Liver (tissue), 9 donors: ENCODE results near the gene CRHR1. TPM values are rescaled to one million over a fixed set of nuclear protein-coding genes. Genes with fewer than 3 reads are reported as not detected.

Source experiments
- DNase-seq: peaks from one replicate; pipeline ENCODE4 v3.0.0-alpha.2; 2017; ENCODE audit warnings: low spot score
- H3K27ac ChIP-seq, 2 donors: one replicate each; pipeline ENCODE4 v1.7.0; 2013; ENCODE audit warnings: inconsistent platforms in 2 of 2, low read length in 2 of 2, control low read depth in 1 of 2, low read depth in 1 of 2, mild to moderate bottlenecking in 1 of 2
- H3K27me3 ChIP-seq, 4 donors: one replicate each; pipeline versions ENCODE4 v1.6.1 to v1.7.0; 2013; ENCODE audit warnings: low read length in 3 of 4, inconsistent platforms in 1 of 4, mild to moderate bottlenecking in 1 of 4, moderate library complexity in 1 of 4; ENCODE audit not compliant: control insufficient read depth in 4 of 4, insufficient read depth in 4 of 4
- H3K36me3 ChIP-seq, 4 donors: one replicate each; pipeline versions ENCODE4 v1.6.1 to v1.7.0; 2013; ENCODE audit warnings: low read length in 3 of 4, mild to moderate bottlenecking in 3 of 4, low read depth in 1 of 4, moderate library complexity in 1 of 4; ENCODE audit not compliant: control insufficient read depth in 4 of 4, insufficient read depth in 3 of 4
- H3K4me1 ChIP-seq, 4 donors: one replicate each; pipeline versions ENCODE4 v1.6.1 to v1.7.0; 2013; ENCODE audit warnings: low read length in 3 of 4, mild to moderate bottlenecking in 3 of 4, moderate library complexity in 1 of 4; ENCODE audit not compliant: control insufficient read depth in 4 of 4, insufficient read depth in 4 of 4
- H3K4me3 ChIP-seq, 3 donors: one replicate each; pipeline versions ENCODE4 v1.6.1 to v1.7.0; 2013; ENCODE audit warnings: low read length in 3 of 3, control low read depth in 1 of 3, low read depth in 1 of 3, mild to moderate bottlenecking in 1 of 3
- H3K9ac ChIP-seq, 2 donors: one replicate each; pipeline ENCODE4 v1.7.0; 2013; ENCODE audit warnings: low read length in 2 of 2, mild to moderate bottlenecking in 2 of 2, moderate library complexity in 2 of 2, control low read depth in 1 of 2, low read depth in 1 of 2
- H3K9me3 ChIP-seq, 4 donors: one replicate each; pipeline versions ENCODE4 v1.6.1 to v1.7.0; 2013; ENCODE audit warnings: low read length in 3 of 4; ENCODE audit not compliant: control insufficient read depth in 4 of 4
- EGR1 ChIP-seq, 2 donors: IDR thresholded peaks; 2 replicates each; pipeline ENCODE4 v1.6.1; 2016 to 2018; ENCODE audit warnings: antibody characterized with exemption in 2 of 2, low read depth in 2 of 2
- FOXA1 ChIP-seq: IDR thresholded peaks from 2 replicates; pipeline ENCODE4 v1.6.1; 2016; ENCODE audit warnings: antibody characterized with exemption
- FOXA2 ChIP-seq: IDR thresholded peaks from 2 replicates; pipeline ENCODE4 v1.6.1; 2016; ENCODE audit warnings: antibody characterized with exemption
- GABPA ChIP-seq, 2 donors: IDR thresholded peaks in 1 of 2; conservative IDR thresholded peaks in 1 of 2; 2 replicates each; pipeline ENCODE4 v1.6.1; 2016; ENCODE audit warnings: antibody characterized with exemption in 2 of 2, mild to moderate bottlenecking in 1 of 2, moderate library complexity in 1 of 2
- HNF4A ChIP-seq, 2 donors: conservative IDR thresholded peaks; 2 replicates each; pipeline ENCODE4 v1.6.1; 2016; ENCODE audit warnings: antibody characterized with exemption in 2 of 2, mild to moderate bottlenecking in 2 of 2
- HNF4G ChIP-seq: IDR thresholded peaks from 2 replicates; pipeline ENCODE4 v1.6.1; 2016; ENCODE audit warnings: antibody characterized with exemption
- JUND ChIP-seq, 2 donors: IDR thresholded peaks; 2 replicates each; pipeline ENCODE4 v1.6.1; 2016; ENCODE audit warnings: antibody characterized with exemption in 2 of 2
- NR2F2 ChIP-seq: IDR thresholded peaks from 2 replicates; pipeline ENCODE4 v1.6.1; 2016; ENCODE audit warnings: antibody characterized with exemption
- RAD21 ChIP-seq, 2 donors: IDR thresholded peaks; 2 replicates each; pipeline ENCODE4 v1.6.1; 2016; ENCODE audit warnings: antibody characterized with exemption in 2 of 2, mild to moderate bottlenecking in 2 of 2
- RXRA ChIP-seq, 2 donors: IDR thresholded peaks; 2 replicates each; pipeline ENCODE4 v1.6.1; 2017 to 2018; ENCODE audit warnings: antibody characterized with exemption in 2 of 2, mild to moderate bottlenecking in 1 of 2
- SP1 ChIP-seq: IDR thresholded peaks from 2 replicates; pipeline ENCODE4 v1.6.1; 2018; ENCODE audit warnings: antibody characterized with exemption, mild to moderate bottlenecking
- TAF1 ChIP-seq: conservative IDR thresholded peaks from 2 replicates; pipeline ENCODE4 v1.6.1; 2016; ENCODE audit warnings: antibody characterized with exemption, mild to moderate bottlenecking
- YY1 ChIP-seq: IDR thresholded peaks from 2 replicates; pipeline ENCODE4 v1.6.1; 2016; ENCODE audit warnings: antibody characterized with exemption, mild to moderate bottlenecking
- WGBS: extraction: QIAGEN DNeasy Blood & Tissue Kit; methylation state at CpG from one replicate; pipeline ENCODE4 v1.1.7; 2013; 5-methylcytosine and 5-hydroxymethylcytosine counted together
- polyA plus RNA-seq, 2 donors: library from polyadenylated mRNA; stranded (reverse) in 1 of 2; unstranded in 1 of 2; fragments of 200-250 nt in 1 of 2; fragments of >200 nt in 1 of 2; fragmentation: Nextera tagmentation in 1 of 2; extraction: Ambion mirVana in 1 of 2; gene quantifications; one replicate each; pipeline versions ENCODE4 v1.2.1 to v1.2.3, GENCODE V29; 2013 to 2015
- total RNA-seq, 2 donors: library from RNA; depleted of rRNA; stranded (reverse); fragments of >200 nt; gene quantifications; one replicate each; pipeline ENCODE4 v1.2.3, GENCODE V29; 2014
- TF ChIP-seq, protein P1 (sequence below): IDR thresholded peaks from 2 replicates; pipeline ENCODE4 v1.6.1; 2016; ENCODE audit warnings: antibody characterized with exemption
- TF ChIP-seq, protein P2 (sequence below): IDR thresholded peaks from 2 replicates; pipeline ENCODE4 v1.6.1; 2016; ENCODE audit warnings: antibody characterized with exemption, mild to moderate bottlenecking
- TF ChIP-seq, protein P3 (sequence below): fragments of 150-350 bp; IDR thresholded peaks from 2 replicates; pipeline ENCODE4 v1.5.1; 2017; ENCODE audit warnings: improper control_type of control experiment, low read depth, low read length; ENCODE audit not compliant: missing input control
- TF ChIP-seq, protein P4 (sequence below): IDR thresholded peaks from 2 replicates; pipeline ENCODE4 v1.6.1; 2016; ENCODE audit warnings: antibody characterized with exemption
- TF ChIP-seq, protein P5 (sequence below): IDR thresholded peaks from 2 replicates; pipeline ENCODE4 v1.6.1; 2016; ENCODE audit warnings: antibody characterized with exemption
- donor health status: healthy.
- donor health status: healthy.
- donor health status: healthy.
- donor health status: healthy.
- donor health status: healthy.

The CRHR1 gene
- total and polyA plus RNA-seq, 4 donors, result not detected

DNA sequence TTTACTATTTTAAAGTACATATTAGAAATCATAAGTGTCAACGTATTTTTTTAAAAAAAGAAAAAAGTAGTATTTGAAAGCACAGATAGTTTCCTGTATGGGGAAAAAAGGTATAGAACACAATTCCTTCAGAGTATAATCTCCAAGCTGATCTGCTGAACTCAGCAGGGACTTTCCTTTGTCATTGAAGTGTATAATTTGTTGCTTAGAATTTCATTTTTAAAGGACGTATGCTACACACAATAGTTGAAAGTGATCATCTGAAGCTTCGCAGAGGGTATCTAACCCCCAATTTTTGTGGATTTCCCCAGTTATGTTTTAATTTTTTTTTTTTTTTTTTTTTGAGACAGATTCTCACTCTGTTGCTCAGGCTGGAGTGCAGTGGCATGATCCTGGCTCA, 90.0 kb downstream of the CRHR1 start:
- TF ChIP-seq GABPA (IDR thresholded peaks at IDR 0.05 in 1 of 2, conservative IDR thresholded peaks at IDR 0.05 in 1 of 2), result no peak
- TF ChIP-seq FOXA1, result no peak
- TF ChIP-seq, protein P1, sequence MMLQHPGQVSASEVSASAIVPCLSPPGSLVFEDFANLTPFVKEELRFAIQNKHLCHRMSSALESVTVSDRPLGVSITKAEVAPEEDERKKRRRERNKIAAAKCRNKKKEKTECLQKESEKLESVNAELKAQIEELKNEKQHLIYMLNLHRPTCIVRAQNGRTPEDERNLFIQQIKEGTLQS, result no peak
- TF ChIP-seq JUND (IDR thresholded peaks at IDR 0.05), result no peak
- TF ChIP-seq, protein P2, sequence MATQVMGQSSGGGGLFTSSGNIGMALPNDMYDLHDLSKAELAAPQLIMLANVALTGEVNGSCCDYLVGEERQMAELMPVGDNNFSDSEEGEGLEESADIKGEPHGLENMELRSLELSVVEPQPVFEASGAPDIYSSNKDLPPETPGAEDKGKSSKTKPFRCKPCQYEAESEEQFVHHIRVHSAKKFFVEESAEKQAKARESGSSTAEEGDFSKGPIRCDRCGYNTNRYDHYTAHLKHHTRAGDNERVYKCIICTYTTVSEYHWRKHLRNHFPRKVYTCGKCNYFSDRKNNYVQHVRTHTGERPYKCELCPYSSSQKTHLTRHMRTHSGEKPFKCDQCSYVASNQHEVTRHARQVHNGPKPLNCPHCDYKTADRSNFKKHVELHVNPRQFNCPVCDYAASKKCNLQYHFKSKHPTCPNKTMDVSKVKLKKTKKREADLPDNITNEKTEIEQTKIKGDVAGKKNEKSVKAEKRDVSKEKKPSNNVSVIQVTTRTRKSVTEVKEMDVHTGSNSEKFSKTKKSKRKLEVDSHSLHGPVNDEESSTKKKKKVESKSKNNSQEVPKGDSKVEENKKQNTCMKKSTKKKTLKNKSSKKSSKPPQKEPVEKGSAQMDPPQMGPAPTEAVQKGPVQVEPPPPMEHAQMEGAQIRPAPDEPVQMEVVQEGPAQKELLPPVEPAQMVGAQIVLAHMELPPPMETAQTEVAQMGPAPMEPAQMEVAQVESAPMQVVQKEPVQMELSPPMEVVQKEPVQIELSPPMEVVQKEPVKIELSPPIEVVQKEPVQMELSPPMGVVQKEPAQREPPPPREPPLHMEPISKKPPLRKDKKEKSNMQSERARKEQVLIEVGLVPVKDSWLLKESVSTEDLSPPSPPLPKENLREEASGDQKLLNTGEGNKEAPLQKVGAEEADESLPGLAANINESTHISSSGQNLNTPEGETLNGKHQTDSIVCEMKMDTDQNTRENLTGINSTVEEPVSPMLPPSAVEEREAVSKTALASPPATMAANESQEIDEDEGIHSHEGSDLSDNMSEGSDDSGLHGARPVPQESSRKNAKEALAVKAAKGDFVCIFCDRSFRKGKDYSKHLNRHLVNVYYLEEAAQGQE, result no peak
- TF ChIP-seq, protein P3, sequence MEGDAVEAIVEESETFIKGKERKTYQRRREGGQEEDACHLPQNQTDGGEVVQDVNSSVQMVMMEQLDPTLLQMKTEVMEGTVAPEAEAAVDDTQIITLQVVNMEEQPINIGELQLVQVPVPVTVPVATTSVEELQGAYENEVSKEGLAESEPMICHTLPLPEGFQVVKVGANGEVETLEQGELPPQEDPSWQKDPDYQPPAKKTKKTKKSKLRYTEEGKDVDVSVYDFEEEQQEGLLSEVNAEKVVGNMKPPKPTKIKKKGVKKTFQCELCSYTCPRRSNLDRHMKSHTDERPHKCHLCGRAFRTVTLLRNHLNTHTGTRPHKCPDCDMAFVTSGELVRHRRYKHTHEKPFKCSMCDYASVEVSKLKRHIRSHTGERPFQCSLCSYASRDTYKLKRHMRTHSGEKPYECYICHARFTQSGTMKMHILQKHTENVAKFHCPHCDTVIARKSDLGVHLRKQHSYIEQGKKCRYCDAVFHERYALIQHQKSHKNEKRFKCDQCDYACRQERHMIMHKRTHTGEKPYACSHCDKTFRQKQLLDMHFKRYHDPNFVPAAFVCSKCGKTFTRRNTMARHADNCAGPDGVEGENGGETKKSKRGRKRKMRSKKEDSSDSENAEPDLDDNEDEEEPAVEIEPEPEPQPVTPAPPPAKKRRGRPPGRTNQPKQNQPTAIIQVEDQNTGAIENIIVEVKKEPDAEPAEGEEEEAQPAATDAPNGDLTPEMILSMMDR, result no peak
- TF ChIP-seq, protein P4, sequence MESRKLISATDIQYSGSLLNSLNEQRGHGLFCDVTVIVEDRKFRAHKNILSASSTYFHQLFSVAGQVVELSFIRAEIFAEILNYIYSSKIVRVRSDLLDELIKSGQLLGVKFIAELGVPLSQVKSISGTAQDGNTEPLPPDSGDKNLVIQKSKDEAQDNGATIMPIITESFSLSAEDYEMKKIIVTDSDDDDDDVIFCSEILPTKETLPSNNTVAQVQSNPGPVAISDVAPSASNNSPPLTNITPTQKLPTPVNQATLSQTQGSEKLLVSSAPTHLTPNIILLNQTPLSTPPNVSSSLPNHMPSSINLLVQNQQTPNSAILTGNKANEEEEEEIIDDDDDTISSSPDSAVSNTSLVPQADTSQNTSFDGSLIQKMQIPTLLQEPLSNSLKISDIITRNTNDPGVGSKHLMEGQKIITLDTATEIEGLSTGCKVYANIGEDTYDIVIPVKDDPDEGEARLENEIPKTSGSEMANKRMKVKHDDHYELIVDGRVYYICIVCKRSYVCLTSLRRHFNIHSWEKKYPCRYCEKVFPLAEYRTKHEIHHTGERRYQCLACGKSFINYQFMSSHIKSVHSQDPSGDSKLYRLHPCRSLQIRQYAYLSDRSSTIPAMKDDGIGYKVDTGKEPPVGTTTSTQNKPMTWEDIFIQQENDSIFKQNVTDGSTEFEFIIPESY, result no peak
- TF ChIP-seq TAF1, result no peak
- no peak for TF ChIP-seq SP1
- TF ChIP-seq, protein P5, sequence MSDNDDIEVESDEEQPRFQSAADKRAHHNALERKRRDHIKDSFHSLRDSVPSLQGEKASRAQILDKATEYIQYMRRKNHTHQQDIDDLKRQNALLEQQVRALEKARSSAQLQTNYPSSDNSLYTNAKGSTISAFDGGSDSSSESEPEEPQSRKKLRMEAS, result no peak
- TF ChIP-seq YY1, result no peak
- TF ChIP-seq NR2F2, result no peak
- no peak for TF ChIP-seq RAD21 (IDR thresholded peaks at IDR 0.05)
- TF ChIP-seq FOXA2, result no peak
- TF ChIP-seq HNF4G, result no peak
- no peak for TF ChIP-seq HNF4A (conservative IDR thresholded peaks at IDR 0.05)
- TF ChIP-seq EGR1 (IDR thresholded peaks at IDR 0.05; ENCODE audit: low read depth in 2 of 2), result no peak
- no peak for TF ChIP-seq RXRA (IDR thresholded peaks at IDR 0.05)
- H3K36me3 ChIP-seq, result no peaks in the 10 kb centered on the region
- H3K4me3 ChIP-seq, result no peak overlapping the region
- no peaks in the 10 kb centered on the region for H3K4me1 ChIP-seq
- H3K9ac ChIP-seq, result no peak overlapping the region
- no peak overlapping the region for H3K27ac ChIP-seq
- H3K9me3 ChIP-seq, result no peaks in the 10 kb centered on the region
- peaks cover 0 to 3% (median 0%) of the 10 kb centered on the region in 4 donors for H3K27me3 ChIP-seq
- DNase-seq, result no peak
- WGBS, result 49% methylated on average over 3 of the region's 3 CpGs
